DND-41 (cell line): ENCODE data around the gene MCL1.

Source experiments
- CTCF ChIP-seq: IDR thresholded peaks from 2 replicates; pipeline ENCODE4 v1.5.1; 2012; ENCODE audit warnings: borderline replicate concordance, low read length, moderate library complexity, mild to moderate bottlenecking; ENCODE audit not compliant: poor library complexity, severe bottlenecking; ENCODE audit errors: extremely low read depth
- EZH2 ChIP-seq: IDR thresholded peaks from 3 replicates; pipeline ENCODE4 v1.6.1; 2012; ENCODE audit warnings: borderline replicate concordance, low read depth, mild to moderate bottlenecking, moderate library complexity, low read length, inconsistent platforms; ENCODE audit not compliant: severe bottlenecking

GRCh38 chr1:150551051-150551783 is 28.2 kb downstream of the MCL1 start:
- TF ChIP-seq CTCF, result no peak
- TF ChIP-seq EZH2, result no peak
